MM.1S (cell line): ENCODE results near the gene KRTAP20-2.

ENCODE experiments used
- EZH2 ChIP-seq: fragments of 300-600 bp; sonication (generic); optimal IDR thresholded peaks from 2 replicates; pipeline ENCODE3; 2017; ENCODE audit warnings: low read depth, mild to moderate bottlenecking, antibody characterized with exemption, low read length, mixed read lengths
- EZH2phosphoT487 ChIP-seq: fragments of 300-600 bp; sonication (generic); IDR thresholded peaks from 2 replicates; pipeline ENCODE4 v1.6.1; 2018; ENCODE audit warnings: antibody characterized with exemption, low read length
- TF ChIP-seq, protein P1 (sequence below): fragments of 300-600 bp; sonication (generic); IDR thresholded peaks from 2 replicates; pipeline ENCODE4 v1.5.1; 2016; ENCODE audit warnings: antibody characterized with exemption, low read length, mixed read lengths

DNA sequence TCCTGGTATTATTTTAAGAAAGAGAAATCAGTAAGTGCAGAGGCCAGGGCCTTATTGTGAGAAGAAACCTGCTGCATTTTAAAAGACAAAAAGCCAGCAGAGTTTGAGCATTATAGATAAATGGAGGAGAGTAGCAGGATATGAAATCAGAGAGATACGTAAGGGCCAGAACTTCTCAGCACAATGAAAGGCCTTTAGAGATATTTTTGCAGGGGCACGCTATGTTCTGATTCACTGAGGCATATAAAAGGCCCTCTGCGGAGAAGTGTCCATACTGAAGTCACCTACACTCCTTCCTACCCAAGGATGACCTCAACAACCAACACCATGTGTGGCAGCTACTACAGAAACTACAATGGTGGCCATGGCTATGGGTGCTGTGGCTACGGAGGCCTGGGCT is 42.9 kb upstream of the KRTAP20-2 start, which contains the start of gene KRTAP6-3:
- TF ChIP-seq, protein P1, sequence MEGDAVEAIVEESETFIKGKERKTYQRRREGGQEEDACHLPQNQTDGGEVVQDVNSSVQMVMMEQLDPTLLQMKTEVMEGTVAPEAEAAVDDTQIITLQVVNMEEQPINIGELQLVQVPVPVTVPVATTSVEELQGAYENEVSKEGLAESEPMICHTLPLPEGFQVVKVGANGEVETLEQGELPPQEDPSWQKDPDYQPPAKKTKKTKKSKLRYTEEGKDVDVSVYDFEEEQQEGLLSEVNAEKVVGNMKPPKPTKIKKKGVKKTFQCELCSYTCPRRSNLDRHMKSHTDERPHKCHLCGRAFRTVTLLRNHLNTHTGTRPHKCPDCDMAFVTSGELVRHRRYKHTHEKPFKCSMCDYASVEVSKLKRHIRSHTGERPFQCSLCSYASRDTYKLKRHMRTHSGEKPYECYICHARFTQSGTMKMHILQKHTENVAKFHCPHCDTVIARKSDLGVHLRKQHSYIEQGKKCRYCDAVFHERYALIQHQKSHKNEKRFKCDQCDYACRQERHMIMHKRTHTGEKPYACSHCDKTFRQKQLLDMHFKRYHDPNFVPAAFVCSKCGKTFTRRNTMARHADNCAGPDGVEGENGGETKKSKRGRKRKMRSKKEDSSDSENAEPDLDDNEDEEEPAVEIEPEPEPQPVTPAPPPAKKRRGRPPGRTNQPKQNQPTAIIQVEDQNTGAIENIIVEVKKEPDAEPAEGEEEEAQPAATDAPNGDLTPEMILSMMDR, result no peak
- TF ChIP-seq EZH2, result no peak
- no peak for TF ChIP-seq EZH2phosphoT487
